H1 (cell line): ENCODE results near the gene ANKFN1. TPM values are rescaled to one million over a fixed set of nuclear protein-coding genes. Genes with fewer than 3 reads are reported as not detected.

Experiments
- CREB1 ChIP-seq: IDR thresholded peaks from 2 replicates; pipeline ENCODE4 v1.6.1; 2012; ENCODE audit warnings: inconsistent platforms
- CTBP2 ChIP-seq: IDR thresholded peaks from 2 replicates; pipeline ENCODE4 v1.7.0; 2011; ENCODE audit warnings: borderline replicate concordance, mild to moderate bottlenecking, moderate library complexity, mixed read lengths, low read length; ENCODE audit not compliant: insufficient read depth, insufficient read length
- E2F6 ChIP-seq: IDR thresholded peaks from 2 replicates; pipeline ENCODE4 v1.6.1; 2012; ENCODE audit warnings: inconsistent platforms
- FOSL1 ChIP-seq: IDR thresholded peaks from 2 replicates; pipeline ENCODE4 v1.6.1; 2011; ENCODE audit warnings: mild to moderate bottlenecking, low read depth, low read length, moderate library complexity; ENCODE audit not compliant: insufficient read depth
- KDM4A ChIP-seq: IDR thresholded peaks from one replicate; pipeline ENCODE4 v1.7.1; 2012; ENCODE audit warnings: low read depth, mild to moderate bottlenecking, moderate library complexity, low read length, inconsistent platforms; ENCODE audit not compliant: severe bottlenecking
- SP1 ChIP-seq: IDR thresholded peaks from 2 replicates; pipeline ENCODE4 v1.6.1; 2011; ENCODE audit warnings: low read depth, low read length
- TAF1 ChIP-seq: IDR thresholded peaks from 2 replicates; pipeline ENCODE4 v1.6.1; 2011; ENCODE audit warnings: mild to moderate bottlenecking, low read depth, low read length
- TCF12 ChIP-seq: IDR thresholded peaks from 2 replicates; pipeline ENCODE4 v1.6.1; 2011; ENCODE audit warnings: low read depth, mild to moderate bottlenecking, low read length
- polyA plus RNA-seq, 7 experiments: library from polyadenylated mRNA; depleted of rRNA in 3 of 7; stranded (reverse) in 5 of 7; unstranded in 2 of 7; fragments of >200 nt in 5 of 7; fragments of 200-250 nt in 2 of 7; gene quantifications; 1 replicate in 5 of 7; 2 replicates in 1 of 7; 4 replicates in 1 of 7; pipeline versions ENCODE4 v1.2.1 to v1.2.3, GENCODE V29; 2011 to 2013; ENCODE audit warnings: missing spikeins in 2 of 7, mixed read lengths in 2 of 7
- total RNA-seq: library from RNA; stranded (reverse); fragmentation: NEBNext Ultra II Directional; extraction: Animal tissue kit (Norgen Biotek cat#: 25700); gene quantifications from 2 replicates; pipeline ENCODE4 v1.2.1, GENCODE V29; 2021

Gene ANKFN1
- total and polyA plus RNA-seq, 2 of the 8 experiments (the other 6 are each of a cell fraction or from before 2014, with no cell fraction given) = not detected

DNA sequence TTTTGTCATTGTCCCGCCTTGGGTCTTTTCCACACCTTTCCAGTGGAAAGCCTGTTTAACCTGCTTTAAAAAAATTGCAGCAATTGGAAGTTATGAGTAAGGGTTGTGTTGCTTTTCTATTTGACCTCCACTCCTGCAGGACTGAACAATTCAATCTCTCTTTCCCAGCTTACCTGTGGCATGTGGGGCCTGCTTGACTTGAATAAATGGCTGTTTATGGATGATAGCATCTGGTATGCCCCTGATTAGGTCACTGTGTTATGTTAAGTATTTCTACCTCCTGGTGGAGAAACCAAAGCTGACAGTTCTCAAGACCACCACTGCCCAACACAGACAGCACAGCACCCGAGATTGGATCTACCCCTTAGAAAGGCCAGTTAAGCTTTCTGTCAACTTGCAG lies 375.4 kb downstream of the ANKFN1 start (continued):
- no peak for TF ChIP-seq SP1
- no peak for TF ChIP-seq TCF12
- no peak for TF ChIP-seq E2F6
- TF ChIP-seq CTBP2 = no peak
- TF ChIP-seq CREB1 = no peak
- TF ChIP-seq FOSL1 = no peak
- no peak for TF ChIP-seq KDM4A
- TF ChIP-seq TAF1 = no peak
